Gastroesophageal sphincter (tissue), 3 donors: Measurements from ENCODE around the gene SYNJ1.

Experiments used
- CTCF ChIP-seq, 4 experiments: fragments of 200-600 bp in 2 of 4; fragments of 450-650 bp in 2 of 4; sonication (generic) in 1 of 4; IDR thresholded peaks; one replicate each; pipeline ENCODE4 v1.5.1; 2017 to 2019; ENCODE audit warnings: antibody characterized with exemption in 4 of 4, mild to moderate bottlenecking in 2 of 4, moderate library complexity in 2 of 4
- POLR2AphosphoS5 ChIP-seq: sonication (generic); formaldehyde crosslinking; IDR thresholded peaks from one replicate; pipeline ENCODE4 v1.6.1; 2017; ENCODE audit warnings: antibody characterized with exemption

GRCh38 chr21:32698971-32699693, 28.7 kb downstream of the SYNJ1 start:
- TF ChIP-seq POLR2AphosphoS5 (no peak), CTCF (IDR thresholded peaks at IDR 0.05) (no peak)
